Mesothelial cell of epicardium (in vitro differentiated cells): ENCODE measurements around the gene CASKIN1. TPM values are rescaled to one million over a fixed set of nuclear protein-coding genes. Genes with fewer than 3 reads are reported as not detected.

Experiments used
- DNase-seq, 2 experiments: peaks; one replicate each; pipeline ENCODE4 v3.0.0; 2021; ENCODE audit warnings: low spot score in 2 of 2; ENCODE audit not compliant: unreplicated experiment in 2 of 2
- H3K27ac Mint-ChIP-seq: 2 replicates; pipeline ENCODE4 v1.8.0; 2021; ENCODE audit warnings: mixed read lengths
- H3K27me3 Mint-ChIP-seq: 2 replicates; pipeline ENCODE4 v1.8.0; 2021; ENCODE audit warnings: low read depth, mixed read lengths
- H3K36me3 Mint-ChIP-seq: 2 replicates; pipeline ENCODE4 v1.8.0; 2021; ENCODE audit warnings: mixed read lengths
- H3K4me1 Mint-ChIP-seq: 2 replicates; pipeline ENCODE4 v1.8.0; 2021; ENCODE audit warnings: mixed read lengths
- H3K4me3 Mint-ChIP-seq: 2 replicates; pipeline ENCODE4 v1.8.0; 2021; ENCODE audit warnings: mild to moderate bottlenecking, moderate library complexity, mixed read lengths
- H3K9me3 Mint-ChIP-seq: 2 replicates; pipeline ENCODE4 v1.8.0; 2021; ENCODE audit warnings: mixed read lengths
- total RNA-seq: library from RNA; stranded (reverse); gene quantifications from 3 replicates; pipeline ENCODE4 v1.2.1, GENCODE V29; 2021
- TF ChIP-seq, protein P1 (sequence below): fragments of 200-600 bp; sonication (generic); IDR thresholded peaks from one replicate; pipeline ENCODE4 v1.5.0; 2021; ENCODE audit warnings: antibody characterized with exemption; ENCODE audit not compliant: unreplicated experiment

The CASKIN1 gene
- total RNA-seq, 1 donor from 2014 or later: 8.9 TPM

DNA sequence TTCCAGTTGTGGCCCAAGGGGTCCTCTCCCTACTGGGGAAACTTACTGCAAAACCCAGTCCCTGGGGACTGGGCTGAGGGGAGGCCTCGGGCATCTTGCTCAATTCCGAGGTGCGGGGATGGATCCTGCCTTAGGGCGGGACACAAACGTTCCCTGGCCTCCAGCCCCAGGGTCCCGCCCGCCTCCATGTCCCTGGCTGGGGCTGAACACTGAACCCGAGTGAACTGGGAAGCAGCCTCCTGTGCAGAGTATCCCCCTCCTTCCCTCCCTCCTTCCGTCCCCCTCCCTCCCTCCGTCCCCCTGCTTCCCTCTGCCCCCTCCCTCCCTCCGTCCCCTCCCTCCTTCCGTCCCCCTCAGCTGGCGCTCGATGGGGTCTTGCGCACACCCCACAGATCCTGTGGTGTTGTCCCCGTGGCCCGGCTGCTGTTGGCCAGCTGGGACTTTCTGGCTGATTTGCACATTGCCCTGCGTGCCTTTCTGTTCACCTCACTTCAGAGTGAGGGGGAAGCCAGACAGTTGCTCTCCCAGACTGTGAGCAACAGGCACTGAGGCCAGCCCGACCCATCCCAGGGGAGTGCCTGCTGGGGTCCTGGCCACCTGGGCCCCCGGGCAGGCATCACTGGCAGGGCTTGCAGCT, 35.4 kb downstream of the CASKIN1 start:
- no peaks in the 10 kb centered on the region for H3K9me3 Mint-ChIP-seq
- TF ChIP-seq, protein P1, sequence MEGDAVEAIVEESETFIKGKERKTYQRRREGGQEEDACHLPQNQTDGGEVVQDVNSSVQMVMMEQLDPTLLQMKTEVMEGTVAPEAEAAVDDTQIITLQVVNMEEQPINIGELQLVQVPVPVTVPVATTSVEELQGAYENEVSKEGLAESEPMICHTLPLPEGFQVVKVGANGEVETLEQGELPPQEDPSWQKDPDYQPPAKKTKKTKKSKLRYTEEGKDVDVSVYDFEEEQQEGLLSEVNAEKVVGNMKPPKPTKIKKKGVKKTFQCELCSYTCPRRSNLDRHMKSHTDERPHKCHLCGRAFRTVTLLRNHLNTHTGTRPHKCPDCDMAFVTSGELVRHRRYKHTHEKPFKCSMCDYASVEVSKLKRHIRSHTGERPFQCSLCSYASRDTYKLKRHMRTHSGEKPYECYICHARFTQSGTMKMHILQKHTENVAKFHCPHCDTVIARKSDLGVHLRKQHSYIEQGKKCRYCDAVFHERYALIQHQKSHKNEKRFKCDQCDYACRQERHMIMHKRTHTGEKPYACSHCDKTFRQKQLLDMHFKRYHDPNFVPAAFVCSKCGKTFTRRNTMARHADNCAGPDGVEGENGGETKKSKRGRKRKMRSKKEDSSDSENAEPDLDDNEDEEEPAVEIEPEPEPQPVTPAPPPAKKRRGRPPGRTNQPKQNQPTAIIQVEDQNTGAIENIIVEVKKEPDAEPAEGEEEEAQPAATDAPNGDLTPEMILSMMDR: no peak
- H3K27ac Mint-ChIP-seq: no peak overlapping the region
- H3K27me3 Mint-ChIP-seq: no peaks in the 10 kb centered on the region
- H3K4me3 Mint-ChIP-seq: no peak overlapping the region
- DNase-seq: no peak
- peaks cover under 1% of the 10 kb centered on the region for H3K36me3 Mint-ChIP-seq
- H3K4me1 Mint-ChIP-seq: peaks cover 19% of the 10 kb centered on the region

DNA sequence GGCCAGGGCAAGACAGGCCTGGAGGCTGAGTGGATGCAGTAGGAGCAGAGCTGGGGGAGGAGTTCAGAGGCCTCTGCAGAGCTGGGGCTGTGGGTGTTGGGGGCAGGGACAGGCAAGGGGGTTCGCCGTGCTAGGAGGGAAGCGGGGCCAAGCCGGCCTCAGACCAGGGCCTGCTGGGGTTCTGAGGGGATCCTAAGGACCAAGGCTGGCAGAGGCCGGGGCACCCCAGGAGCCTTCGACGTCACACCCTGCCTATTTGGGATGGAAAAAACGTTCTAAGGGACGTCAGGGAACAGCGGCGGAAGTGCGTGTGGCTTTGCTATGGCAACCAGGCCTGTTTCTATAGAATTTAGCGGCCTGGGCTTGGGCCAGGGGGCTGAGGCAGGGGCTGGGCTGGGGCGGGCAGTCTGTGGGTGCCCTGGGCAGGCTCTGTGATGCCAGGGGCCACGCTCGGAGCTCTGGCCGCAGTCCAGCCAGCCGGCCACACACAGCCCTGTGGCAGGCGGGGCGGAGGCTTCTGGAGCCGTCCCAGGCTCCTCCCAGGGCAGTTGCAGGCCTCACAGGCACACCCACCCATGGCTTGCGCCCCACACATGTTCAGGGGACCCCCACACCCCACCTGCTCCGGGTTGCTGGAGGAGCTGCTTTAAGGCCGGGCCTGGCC, 37.1 kb downstream of the CASKIN1 start:
- TF ChIP-seq, protein P1: no peak
- Mint-ChIP-seq H3K4me3 (no peak overlapping the region), H3K27ac (peak overlapping the region; percentile 30), H3K36me3 (no peaks in the 10 kb centered on the region), H3K4me1 (peaks cover 25% of the 10 kb centered on the region), H3K27me3 (no peaks in the 10 kb centered on the region), H3K9me3 (no peaks in the 10 kb centered on the region)
- DNase-seq: no peak

DNA sequence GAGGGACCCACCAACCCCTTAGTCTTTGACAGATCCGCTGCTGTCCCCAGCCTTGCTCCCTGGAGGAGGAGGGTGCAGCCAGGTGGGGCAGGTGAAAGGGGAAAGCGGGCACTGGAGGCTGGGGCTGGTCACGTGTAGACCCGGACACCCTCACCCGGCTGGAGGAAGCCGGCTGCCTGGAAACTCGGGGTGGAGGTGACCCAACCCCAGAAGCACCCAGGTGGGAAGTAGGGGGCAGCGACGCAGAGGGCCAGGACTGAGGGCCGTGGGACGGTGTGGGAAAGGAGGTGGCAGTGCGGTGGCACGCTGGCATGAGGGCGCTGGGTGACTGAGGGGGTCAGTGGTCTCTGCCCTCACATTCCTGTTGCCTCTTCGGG, 38.2 kb downstream of the CASKIN1 start:
- no peaks in the 10 kb centered on the region for H3K9me3 Mint-ChIP-seq
- H3K27ac Mint-ChIP-seq: no peak overlapping the region
- no peak overlapping the region for H3K4me3 Mint-ChIP-seq
- no peaks in the 10 kb centered on the region for H3K27me3 Mint-ChIP-seq
- TF ChIP-seq, protein P1: no peak
- DNase-seq: no peak
- no peaks in the 10 kb centered on the region for H3K36me3 Mint-ChIP-seq
- H3K4me1 Mint-ChIP-seq: peaks cover 34% of the 10 kb centered on the region

DNA sequence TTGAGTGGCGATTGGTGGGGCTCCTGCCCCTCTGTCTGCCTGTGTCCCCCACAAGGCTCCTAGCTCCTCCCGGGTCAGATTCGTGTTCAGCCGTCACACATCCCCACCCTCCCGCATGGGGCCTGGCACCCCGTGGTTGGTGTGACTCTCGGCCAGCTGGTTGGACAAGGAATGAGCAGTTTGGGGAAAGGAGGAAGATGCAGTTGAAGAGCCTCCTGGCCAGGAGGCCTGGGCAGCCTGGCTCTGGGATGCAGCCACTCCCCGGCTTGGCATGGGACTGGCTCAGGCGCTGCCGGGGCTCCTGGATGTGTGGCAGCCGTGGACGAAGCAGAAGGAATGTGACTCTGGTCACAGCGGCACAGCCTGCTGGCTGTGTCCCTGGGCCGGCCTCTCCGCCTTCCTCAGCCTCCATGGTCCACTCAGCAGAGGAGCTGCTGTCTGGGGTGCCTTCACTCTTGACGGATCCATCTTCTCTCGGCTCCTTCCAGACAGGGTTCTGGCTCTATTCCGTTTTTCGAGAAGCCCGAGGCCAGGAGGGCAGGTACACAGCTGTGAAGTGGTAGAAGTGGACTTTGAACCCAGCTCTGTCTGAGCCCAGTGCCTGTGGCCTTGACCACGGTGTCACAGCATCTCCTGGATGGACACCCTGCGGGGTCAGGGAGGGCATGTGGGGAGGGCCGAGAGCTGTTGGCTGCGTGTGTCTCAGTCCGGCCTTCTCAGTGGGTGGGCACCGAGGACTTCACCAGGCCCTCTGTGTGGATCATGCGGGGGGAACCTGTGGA, 38.7 kb downstream of the CASKIN1 start:
- H3K27ac Mint-ChIP-seq: peak overlapping the region; percentile 94
- H3K36me3 Mint-ChIP-seq: no peaks in the 10 kb centered on the region
- TF ChIP-seq, protein P1: no peak

DNA sequence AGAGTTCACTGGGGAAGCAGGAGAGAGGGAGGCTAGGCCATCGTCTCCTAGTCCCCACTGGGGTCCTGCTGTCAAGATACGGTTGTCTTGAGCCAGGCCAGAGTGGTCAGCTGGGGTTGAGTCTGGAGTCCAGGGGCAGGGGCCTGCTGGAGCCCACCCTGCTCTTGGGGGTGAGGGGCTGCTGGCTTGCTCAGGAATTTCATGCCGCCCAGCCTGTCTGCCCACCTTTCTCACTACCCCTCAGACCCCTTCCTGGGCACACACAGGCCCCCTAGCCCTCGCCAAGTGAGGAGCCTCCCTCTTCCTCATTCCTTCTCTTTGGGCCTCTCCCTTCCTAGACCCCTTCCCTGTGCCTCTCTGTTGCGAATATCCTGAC, 39.6 kb downstream of the CASKIN1 start:
- TF ChIP-seq, protein P1: no peak
- no peak for DNase-seq
- Mint-ChIP-seq H3K9me3 (no peaks in the 10 kb centered on the region), H3K4me3 (peak overlapping the region; percentile 96), H3K36me3 (no peaks in the 10 kb centered on the region), H3K27ac (peak overlapping the region; percentile 94), H3K27me3 (no peaks in the 10 kb centered on the region), H3K4me1 (peaks cover 38% of the 10 kb centered on the region)

More for the DNA sequence above, 38.7 kb downstream of the CASKIN1 start:
- Mint-ChIP-seq H3K27me3 (no peaks in the 10 kb centered on the region), H3K9me3 (no peaks in the 10 kb centered on the region), H3K4me3 (peak overlapping the region; percentile 96), H3K4me1 (peaks cover 36% of the 10 kb centered on the region)
- no peak for DNase-seq
